ENCODE data around the gene ADAMTS4.

ADAMTS4 gene

DNA sequence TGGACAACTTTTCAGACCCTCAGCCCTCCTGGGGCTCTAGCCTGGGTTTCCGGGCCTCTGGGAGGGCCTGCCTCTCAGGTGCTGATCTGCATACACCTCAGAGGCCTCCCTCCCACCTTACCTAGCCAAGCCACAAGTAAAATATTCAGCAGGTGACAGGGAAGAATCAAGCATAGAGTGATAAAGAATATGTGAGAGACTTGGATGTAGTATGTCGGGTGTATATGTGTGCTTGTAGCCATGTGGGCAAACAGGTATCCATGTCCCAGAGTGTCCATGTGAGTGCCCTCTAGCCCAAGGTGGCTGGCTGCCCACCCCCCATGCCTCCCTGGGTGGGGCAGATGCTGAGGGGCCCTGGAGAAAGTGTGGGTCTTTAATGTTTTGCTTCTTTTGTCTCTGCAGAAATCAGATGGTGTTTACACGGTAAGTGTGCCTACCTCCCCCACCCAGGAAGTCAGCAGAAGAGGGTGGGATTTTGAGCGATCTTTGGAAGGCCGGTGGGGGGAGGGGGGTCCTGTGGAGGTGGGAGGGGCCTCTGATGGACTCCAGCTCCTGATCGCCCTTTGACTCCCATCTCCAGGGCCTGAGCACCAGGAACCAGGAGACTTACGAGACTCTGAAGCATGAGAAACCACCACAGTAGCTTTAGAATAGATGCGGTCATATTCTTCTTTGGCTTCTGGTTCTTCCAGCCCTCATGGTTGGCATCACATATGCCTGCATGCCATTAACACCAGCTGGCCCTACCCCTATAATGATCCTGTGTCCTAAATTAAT, 19.6 kb upstream of the ADAMTS4 start:
- no peak for DNase-seq

GRCh38 chr1:161217831-161218230, 19.0 kb upstream of the ADAMTS4 start:
- no peak for DNase-seq

GRCh38 chr1:161216945-161217712, 18.3 kb upstream of the ADAMTS4 start:
- DNase-seq: no peak

DNA sequence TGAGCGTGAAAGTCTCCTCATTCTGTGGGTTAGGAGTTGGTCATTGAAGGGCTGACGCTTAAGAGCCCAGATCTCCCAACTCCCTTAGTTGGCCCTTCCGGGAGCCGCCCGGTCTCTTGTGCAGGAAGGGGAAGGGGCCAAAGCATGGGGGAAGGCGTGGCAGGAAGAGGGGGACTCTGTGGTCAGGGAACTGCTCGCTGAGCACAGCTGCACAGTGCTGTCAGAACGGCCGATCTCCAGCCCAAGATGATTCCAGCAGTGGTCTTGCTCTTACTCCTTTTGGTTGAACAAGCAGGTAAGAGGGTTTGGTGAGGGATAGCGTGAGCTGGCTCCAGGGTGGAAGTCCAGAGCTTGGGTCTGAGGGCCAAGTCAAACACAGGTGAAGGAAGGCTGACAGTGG, 16.2 kb upstream of the ADAMTS4 start, which contains the start of gene FCER1G:
TSS of gene FCER1G (plus strand) at position 220 of the 400 bp plus-strand sequence. CDS start at position 247, 27 bp downstream.
- no peak for DNase-seq

- DNase-seq: no peak
Measured at GRCh38 chr1:161214369-161214768, 15.5 kb upstream of the ADAMTS4 start.

DNA sequence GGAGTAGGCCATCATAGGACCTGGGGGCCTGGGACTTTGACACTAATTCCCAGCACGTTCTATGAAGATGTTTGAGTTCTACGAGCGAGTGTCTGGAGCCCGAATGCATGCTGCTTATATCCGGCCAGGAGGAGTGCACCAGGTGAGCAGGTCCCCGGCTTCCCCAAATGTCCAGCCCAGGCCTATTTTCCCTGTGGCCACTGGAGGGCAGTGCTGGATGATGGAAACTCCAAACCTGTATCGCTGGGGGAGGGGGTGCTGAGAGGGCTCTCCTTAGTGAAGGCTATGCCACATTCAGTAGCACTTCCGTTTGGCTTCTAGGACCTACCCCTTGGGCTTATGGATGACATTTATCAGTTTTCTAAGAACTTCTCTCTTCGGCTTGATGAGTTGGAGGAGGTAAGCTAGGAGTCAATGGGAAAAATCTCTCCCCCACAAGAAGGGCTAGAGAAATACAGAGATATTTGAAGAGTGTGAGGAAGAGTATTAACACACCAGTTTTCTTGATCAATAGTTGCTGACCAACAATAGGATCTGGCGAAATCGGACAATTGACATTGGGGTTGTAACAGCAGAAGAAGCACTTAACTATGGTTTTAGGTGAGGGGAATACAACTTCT, 11.0 kb upstream of the ADAMTS4 start:
- DNase-seq: peak; percentile 65

GRCh38 chr1:161207173-161207572, 8.3 kb upstream of the ADAMTS4 start:
- DNase-seq: no peak

DNA sequence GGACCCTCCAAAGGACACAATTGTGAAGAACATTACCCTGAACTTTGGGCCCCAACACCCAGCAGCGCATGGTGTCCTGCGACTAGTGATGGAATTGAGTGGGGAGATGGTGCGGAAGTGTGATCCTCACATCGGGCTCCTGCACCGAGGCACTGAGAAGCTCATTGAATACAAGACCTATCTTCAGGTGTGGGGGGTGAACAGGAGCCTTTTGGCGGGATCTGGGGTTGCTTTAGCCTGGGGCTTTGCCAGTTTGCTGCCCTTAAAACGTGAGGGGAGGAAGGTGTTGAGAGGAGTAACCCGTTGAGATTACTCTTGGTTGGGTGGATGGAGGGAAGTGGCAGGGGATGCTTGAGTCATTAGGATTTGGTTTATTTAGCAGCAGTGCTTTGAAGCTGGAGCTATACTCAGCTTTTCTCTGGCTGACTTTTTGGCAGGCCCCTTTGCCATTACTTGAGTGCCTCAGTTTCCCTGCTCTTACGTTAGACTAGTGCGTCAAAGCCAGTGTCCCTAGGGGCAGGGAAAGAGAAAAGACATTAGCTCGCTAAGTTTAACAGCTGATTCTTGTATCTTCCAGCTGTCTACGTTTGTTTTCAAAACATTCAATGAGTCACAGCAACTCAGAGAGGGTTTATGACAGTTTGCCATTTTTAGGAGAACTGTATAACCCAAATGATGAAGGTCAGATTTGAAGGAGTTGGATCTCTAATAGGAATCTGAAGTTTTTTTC, 7.7 kb upstream of the ADAMTS4 start:
- DNase-seq: no peak

DNA sequence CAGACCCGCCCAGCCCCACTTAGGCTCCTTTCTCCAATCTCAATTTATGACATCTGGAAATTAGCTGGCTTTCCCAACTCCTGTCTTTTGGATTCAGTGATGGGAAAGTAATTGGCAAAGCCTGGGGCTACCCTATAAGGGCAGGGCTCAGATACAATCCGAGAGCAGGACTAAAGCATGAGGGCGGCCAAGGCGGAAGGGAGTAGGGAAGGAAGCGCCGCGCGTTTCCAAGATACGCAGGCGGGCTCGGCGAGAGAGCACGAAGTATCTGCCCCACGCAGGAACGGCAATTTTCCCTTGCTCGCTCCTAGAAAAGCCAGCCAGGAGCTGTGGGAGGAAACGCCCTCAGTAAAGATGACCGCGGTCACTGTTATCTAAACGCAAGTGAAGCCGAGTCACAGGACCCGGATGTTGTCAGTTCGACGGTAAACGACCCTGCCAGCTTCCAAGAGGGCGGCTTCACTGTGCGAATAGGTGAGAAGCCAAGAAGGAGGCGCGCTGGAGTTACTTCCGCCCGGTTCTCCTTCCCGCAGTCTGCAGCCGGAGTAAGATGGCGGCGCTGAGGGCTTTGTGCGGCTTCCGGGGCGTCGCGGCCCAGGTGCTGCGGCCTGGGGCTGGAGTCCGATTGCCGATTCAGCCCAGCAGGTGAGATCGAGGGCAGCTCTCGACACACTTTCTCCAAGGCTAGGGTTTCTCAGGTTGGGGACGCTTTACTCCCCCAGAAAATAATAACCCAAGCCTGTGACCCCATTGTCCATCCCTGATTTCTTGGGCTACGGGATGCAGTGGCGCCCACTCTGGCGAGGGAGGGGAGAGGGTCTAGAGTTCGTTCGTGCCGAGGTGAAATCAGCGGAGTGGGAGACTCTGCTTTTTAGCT, 3.2 kb upstream of the ADAMTS4 start, which contains the start of gene NDUFS2:
TSS of gene NDUFS2 (plus strand) at position 532 of the 877 bp plus-strand sequence. CDS start at position 551, 19 bp downstream.
- peak; percentile 99 for DNase-seq

DNA sequence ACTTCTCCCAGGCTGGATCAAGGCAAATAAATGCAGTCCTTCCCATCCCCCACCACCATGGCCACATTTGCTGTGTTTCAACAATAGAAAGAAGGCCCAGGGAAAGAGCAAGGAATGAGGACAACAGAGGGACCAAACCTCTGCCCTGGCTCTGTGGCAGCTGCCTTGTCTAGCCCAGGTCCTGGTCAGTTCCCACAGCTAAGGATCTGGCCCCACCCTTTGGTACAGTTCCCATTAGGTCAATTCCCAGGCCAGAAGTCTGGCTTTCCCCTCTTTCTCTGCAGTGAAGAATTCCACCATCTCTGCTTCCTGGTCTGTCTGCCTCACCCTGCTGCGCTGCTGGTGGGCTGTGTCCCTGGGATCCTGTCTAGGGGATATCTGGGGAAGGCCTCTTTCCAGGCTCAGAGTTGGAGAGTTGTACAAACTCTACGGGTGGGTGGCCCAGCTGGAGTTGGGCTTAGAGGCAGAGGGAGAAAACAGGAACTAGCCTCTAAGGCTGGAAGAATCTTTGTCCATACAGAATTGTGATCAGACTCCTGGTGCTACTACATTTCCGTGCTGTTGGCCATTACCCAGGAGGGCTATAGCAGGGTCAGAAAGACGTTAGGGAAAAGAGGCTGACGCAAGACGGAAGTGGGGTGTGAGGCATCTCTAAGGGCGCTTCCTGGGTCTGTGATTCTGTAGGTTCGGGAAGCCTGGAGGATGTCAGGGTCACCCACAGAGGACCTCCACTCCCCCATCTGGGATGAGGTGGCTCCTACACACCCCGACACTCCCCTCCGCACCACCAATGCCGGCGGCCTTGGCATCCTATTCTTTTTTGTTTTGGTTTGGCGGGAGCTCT, 2.4 kb upstream of the ADAMTS4 start:
- DNase-seq: no peak

DNA sequence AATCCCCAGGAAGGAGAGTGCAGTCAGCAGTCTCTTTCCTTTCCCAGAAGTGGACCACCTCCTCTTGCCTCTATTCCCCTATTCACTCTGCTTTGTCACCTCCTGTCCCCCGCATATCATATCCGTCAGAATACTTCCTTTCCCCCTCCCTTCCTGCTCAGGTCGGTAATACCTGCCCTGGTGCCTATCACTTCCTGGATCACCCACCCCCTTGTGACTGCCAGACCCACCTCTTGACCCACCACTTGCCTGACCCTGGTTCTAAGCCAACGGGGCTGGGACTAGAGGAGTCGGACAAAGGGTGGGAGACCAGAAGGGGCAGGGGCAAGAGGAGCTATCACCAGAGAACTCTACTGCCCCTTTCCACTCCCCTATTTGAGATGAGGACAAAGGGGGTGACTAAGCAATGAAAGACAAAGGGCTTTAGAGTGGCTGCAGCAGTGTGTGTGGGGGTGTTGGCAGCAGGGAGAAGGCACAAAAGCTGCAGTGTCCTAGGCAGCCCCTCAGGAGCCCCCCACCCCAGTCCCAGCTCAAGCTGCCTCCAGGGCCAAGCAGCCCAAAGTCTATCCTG, 1.7 kb upstream of the ADAMTS4 start:
- no peak for DNase-seq

DNA sequence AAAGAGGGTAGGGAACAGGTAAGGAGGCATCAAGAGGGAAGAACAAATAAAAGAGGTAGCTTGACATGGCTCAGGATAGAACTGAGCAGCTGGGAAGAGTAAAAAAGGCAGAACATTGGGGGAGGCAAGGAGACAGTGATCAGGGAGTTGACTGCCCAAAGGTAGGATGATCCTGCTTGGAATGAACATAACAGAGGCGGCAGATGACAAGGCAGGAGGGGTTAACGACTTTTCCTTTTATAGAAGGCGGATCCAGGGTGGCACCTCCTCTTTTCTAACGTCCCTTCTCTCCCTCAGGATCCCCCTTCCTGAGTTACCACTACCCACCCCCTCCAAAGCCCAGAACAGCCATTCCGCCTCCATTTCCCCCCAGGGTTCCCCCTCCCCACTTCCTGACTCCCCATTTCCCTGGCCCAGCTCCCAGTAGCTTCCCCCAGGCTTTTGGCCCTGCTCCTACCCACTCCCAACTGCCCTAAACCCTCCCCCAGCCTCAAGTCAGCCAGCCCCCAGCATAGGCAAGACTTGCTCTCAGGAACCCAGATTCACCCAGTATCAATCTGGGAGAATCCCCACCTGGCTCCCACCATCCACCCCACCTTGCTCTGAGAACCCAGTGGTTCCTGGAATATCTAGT, 769 bp upstream of the ADAMTS4 start:
- DNase-seq: no peak

DNA sequence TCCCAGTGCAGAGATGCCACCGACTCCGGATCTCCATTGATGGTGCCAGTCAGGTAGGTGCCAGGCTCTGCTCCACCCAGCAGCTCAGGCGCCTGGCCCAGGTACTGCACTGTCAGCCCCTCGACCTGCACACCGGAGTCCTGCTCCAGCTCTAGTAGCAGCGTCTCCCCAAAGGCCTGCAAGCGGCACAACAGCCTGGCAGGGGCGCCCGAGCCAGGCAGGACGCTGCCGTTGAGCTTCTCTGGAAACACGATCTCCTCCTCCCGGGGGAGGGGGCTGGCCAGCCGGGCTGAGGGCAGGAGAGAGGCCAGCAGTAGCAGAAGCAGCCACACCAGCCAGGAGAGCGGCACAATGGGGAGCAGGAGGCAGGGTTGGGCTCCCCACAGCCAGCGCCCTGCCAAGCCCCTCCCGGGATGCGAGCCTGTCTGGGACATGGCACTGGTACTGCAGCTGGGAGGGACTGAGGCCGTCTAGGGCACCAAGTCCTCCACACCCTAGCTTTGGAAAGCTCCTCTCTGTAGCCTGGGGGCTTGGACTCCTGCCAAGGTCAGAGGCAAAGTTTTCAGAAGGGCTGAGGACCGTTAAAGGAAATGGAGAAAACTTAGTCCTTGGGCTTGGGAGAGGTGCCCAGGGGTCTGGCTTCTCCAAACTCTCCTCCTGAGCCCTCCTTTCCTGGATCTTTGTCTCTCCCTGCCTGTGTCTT, 509 bp downstream of the ADAMTS4 start:
- DNase-seq: peak; percentile 24

DNA sequence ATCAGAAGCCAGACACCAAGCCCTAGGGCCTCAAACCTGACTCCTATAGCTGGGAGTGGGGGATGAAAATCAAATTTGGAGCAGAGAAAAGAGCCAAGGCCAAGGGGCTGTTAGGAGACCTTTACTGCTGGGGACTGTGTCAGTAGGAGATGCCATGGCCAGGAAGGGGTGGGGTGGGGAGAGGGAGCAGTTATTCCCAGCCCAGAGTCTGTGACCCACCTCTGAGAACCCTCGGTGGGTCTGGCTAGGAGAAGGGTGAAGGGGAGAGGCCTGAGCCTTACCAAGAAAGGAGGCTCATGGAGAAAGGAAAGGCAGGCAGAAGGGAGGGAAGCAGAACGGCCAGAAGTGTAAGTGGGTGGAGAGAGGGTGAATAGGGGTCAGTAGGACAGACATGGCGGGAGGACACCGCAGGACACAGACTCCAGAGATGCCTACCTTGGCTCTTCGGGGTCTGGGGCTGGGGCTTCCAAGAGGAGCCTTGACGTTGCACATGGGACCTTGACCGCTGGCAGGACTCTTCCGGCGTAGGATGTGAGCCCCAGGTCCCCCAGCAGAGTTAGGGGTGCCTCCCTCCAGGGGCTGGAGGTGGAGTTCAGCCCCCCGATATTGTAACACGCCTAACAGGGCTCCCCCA, 1.2 kb downstream of the ADAMTS4 start:
- DNase-seq: no peak

DNA sequence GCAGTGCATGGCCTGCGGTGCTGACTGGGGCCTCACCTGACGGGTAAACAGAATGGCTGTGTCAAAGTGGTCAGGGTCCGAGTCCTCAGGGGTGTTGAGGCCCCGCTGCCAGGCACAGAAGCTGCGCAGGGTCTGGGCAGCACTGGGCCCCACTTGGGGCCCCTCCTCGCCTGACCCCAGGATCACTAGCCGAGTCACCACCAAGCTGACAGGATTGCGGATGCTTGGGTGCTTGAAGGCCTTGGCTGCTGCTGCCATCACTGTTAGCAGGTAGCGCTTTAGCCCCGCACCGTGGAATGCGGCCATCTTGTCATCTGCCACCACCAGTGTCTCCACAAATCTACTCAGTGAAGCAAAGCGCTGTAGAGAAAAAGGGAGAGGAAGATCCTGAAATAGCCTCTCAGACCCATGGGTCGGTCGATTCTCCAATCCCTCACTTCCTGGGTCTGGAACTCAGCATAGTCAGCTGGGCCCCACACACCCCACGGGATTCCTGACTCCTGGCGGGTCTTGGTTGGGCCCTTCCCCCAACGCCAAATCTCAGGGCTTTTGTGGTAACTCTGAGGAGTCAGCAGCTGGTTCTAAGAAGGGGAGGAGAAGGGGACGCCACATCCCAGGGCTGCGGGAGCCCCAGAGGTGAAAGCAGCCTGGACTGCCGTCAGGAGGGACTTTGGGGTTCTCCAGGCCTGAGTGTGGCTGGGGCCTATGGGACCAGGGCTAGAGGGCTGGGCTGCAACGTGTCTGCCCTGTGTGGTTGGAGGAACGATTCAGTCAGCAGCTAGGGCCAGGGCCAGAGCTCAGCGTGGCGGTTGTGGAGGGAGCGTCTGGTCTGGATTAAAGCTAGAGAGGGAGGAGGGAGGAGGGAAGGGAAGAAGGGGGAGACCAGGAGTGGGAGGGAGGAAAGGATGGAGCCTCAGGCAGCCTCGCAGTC, 2.1 kb downstream of the ADAMTS4 start:
- no peak for DNase-seq

DNA sequence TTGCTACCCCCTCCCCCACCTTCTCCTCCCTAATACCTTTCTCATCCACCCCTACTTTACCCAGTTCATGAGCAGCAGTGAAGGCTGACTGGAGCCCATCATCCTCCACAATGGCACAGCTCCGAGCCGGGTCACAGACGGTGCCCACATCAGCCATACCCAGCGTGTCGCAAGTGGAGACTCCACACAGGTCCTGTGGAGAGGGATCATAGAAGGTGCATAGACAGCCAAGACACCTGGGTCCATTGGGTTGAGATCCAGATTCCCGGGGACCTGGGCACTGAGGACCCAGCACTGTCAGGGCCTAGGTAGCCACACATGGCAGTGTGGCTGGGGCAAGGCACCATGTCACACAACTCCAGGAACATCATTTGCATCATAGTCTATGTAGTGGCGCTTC, 2.7 kb downstream of the ADAMTS4 start:
- DNase-seq: no peak

GRCh38 chr1:161195171-161195570, 3.7 kb downstream of the ADAMTS4 start:
- DNase-seq: no peak

Measured in NCI-H1105 treated with DMSO at 0.1 percent for 48 hours (cell line).